HUES48 (cell line): ENCODE measurements around the gene NEURL1.

ENCODE experiments used
- H3K27ac ChIP-seq: one replicate; pipeline ENCODE4 v1.7.0; 2013; ENCODE audit warnings: low read depth, low read length, inconsistent platforms
- H3K27me3 ChIP-seq: 2 replicates; pipeline ENCODE4 v1.6.1; 2013; ENCODE audit warnings: mild to moderate bottlenecking, low read length; ENCODE audit not compliant: control insufficient read depth, insufficient read depth
- H3K36me3 ChIP-seq: 2 replicates; pipeline ENCODE4 v1.6.1; 2013; ENCODE audit warnings: low read length; ENCODE audit not compliant: control insufficient read depth, insufficient read depth
- H3K4me1 ChIP-seq: 2 replicates; pipeline ENCODE4 v1.6.1; 2013; ENCODE audit warnings: mild to moderate bottlenecking, low read length; ENCODE audit not compliant: control insufficient read depth, insufficient read depth
- H3K4me3 ChIP-seq: 2 replicates; pipeline ENCODE4 v1.5.1; 2013; ENCODE audit warnings: mild to moderate bottlenecking, low read depth, low read length
- H3K9ac ChIP-seq: 2 replicates; pipeline ENCODE4 v1.6.1; 2013; ENCODE audit warnings: mild to moderate bottlenecking, low read depth, low read length, moderate library complexity
- H3K9me3 ChIP-seq: 2 replicates; pipeline ENCODE4 v1.6.1; 2013; ENCODE audit warnings: low read length; ENCODE audit not compliant: control insufficient read depth, insufficient read depth

The NEURL1 gene

DNA sequence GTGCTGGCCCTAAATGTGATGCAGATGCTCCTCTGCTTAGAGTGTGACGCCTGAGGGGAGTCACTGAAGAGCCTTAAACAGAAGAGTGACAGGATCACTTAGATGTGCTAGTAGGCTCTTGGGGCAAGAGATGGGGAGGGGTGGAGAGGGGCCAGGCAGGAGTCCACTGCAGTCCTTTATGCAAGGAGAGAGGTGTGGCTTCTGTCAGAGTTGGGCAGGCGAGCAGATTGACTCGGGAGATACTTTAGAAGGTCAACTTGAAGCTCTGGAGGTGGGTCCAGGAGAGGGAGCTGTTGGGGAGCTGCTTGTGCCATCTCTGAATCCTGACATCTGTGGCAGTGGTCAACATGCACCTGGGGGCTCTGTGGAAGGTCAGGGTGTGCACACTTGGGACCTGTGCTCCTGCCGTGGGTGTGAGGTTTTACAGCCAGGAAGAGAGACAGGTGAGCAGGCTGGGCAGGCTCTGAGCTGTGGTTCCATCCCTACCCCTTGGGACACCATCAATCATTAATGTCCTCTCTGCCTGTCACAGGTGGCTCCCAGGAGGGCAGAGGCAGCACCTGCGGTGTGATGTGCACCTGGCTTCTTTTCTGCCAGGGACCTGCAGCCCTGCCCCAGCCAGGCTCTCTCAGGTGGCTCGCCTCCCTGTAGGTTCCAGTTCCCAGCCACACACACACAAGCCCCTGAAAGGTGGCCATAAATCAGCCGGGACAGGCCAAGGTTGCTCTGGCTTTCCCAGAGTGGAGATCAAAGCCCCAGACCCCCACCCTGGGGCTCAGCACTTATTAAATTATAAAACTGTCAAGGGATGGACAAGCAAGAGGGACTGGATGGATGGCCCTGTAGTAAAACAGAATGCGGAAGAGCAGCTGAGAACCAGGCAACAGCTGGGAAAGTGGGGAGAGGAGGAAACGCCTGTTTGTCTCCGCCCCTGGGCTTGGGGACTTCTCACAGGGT lies 14.0 kb downstream of the NEURL1 start:
- Histone ChIP-seq H3K9ac (no peak overlapping the region), H3K9me3 (no peaks in the 10 kb centered on the region), H3K36me3 (no peaks in the 10 kb centered on the region), H3K27ac (no peak overlapping the region), H3K4me3 (no peak overlapping the region), H3K27me3 (peaks cover 2% of the 10 kb centered on the region; the same call in 1 of the 2 replicates), H3K4me1 (no peaks in the 10 kb centered on the region)

DNA sequence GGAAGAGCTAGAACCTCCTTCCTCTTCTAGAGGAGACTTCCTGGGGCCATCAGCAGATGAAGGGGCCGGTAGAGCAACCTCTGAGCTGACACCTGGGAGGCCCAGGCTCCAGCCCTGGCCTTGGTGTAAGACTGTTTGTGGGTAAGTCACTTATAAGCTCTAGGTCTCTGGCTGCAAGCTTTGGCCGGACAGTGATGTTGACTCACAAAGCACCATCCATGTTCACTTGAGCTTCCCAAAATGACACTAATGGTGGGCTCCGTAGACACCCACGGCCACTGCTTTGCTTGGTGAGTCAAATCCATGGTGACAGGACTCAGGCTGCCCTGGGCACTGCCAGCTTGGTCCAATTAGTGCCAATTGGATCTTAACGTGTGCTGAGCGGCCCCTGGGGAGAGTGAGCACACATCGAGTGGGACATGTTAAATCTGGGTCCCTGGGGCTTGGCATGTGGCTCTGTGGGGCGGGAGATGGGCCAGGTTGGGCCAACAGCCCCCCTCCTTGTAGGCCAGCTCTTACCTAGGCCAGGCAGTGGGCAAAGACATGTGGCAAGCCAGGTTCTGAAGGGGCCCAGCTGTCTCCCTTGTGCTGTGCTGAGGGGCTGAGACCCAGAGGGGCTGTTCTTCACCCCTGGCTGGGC lies 16.7 kb downstream of the NEURL1 start:
- Histone ChIP-seq H3K9me3 (no peaks in the 10 kb centered on the region), H3K27me3 (peaks cover 2% of the 10 kb centered on the region; the same call in 1 of the 2 replicates)

GRCh38 chr10:103510791-103511752 lies 17.6 kb downstream of the NEURL1 start:
- H3K27ac ChIP-seq = no peak overlapping the region
- H3K27me3 ChIP-seq = peaks cover 2% of the 10 kb centered on the region; the same call in 1 of the 2 replicates
- no peaks in the 10 kb centered on the region for H3K4me1 ChIP-seq
- no peak overlapping the region for H3K9ac ChIP-seq
- no peaks in the 10 kb centered on the region for H3K36me3 ChIP-seq
- H3K4me3 ChIP-seq = no peak overlapping the region
- H3K9me3 ChIP-seq = no peaks in the 10 kb centered on the region

More for the DNA sequence above, 16.7 kb downstream of the NEURL1 start:
- Histone ChIP-seq H3K4me3 (no peak overlapping the region), H3K27ac (no peak overlapping the region), H3K36me3 (no peaks in the 10 kb centered on the region), H3K9ac (no peak overlapping the region), H3K4me1 (no peaks in the 10 kb centered on the region)

DNA sequence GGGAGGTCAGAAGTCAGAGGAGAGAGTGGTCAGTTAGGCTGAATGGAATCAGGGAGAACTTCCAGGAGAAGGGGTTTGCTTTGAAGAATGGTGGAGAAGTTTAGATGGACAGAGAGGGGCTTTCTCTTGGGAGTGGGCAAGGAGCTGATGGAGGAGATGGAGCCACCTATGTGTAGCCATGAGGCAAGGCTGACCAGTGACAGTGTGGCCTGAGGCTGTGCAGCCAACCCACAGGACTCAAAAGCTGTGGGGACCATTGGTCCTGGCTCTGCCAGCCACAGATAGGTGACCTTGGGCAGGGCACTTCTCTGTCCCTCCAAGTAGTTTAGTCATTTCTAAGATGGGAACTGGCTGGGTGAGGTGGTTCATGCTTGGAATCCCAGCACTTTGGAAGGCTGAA lies 18.7 kb downstream of the NEURL1 start:
- Histone ChIP-seq H3K9me3 (no peaks in the 10 kb centered on the region), H3K4me3 (no peak overlapping the region), H3K27ac (no peak overlapping the region), H3K36me3 (no peaks in the 10 kb centered on the region), H3K9ac (no peak overlapping the region), H3K4me1 (no peaks in the 10 kb centered on the region), H3K27me3 (no peaks in the 10 kb centered on the region)

DNA sequence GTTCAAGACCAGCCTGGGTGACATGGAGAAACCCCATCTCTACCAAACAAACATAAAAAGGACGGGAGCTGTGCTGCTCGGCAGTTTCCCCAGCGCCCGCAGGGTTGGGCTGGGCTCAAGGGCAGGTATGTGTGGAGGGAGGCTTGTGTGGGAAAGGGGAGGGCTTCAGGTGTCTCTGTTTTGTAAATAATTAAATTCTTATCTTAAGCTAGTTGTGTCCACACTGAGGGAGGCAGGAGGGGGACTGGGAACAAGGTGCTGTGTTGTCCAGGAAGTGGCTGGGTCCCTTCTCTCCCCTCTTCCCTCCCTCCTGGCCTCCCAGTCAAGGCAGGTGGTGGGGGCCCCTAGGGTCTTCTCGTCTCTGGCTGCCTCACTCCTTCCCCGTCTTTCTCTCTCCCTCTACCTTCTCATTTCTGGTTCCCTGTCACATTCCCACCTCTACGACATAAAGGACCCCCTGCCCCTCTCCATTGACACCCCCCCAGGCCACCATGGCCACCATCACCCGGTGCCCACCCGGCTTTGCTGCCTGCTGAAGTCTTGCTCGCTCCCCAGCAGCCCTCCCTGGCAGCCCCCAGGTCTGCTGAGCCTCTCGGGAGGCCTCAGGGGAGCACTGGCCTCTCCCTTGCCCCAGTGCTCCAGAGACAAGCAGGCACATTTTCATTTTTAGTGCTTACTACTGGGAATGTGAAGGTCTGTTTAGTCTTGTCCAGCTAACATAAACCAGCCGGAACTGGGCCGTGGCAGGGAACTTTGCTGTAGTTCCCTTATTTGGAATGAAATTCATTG lies 19.3 kb downstream of the NEURL1 start:
- Histone ChIP-seq H3K27ac (no peak overlapping the region), H3K4me3 (no peak overlapping the region), H3K4me1 (no peaks in the 10 kb centered on the region), H3K27me3 (no peaks in the 10 kb centered on the region), H3K36me3 (no peaks in the 10 kb centered on the region), H3K9me3 (no peaks in the 10 kb centered on the region), H3K9ac (no peak overlapping the region)

- no peaks in the 10 kb centered on the region for H3K4me1 ChIP-seq
- no peak overlapping the region for H3K4me3 ChIP-seq
- no peak overlapping the region for H3K9ac ChIP-seq
- no peaks in the 10 kb centered on the region for H3K36me3 ChIP-seq
- H3K9me3 ChIP-seq = no peaks in the 10 kb centered on the region
- no peak overlapping the region for H3K27ac ChIP-seq
- H3K27me3 ChIP-seq = no peaks in the 10 kb centered on the region; the same call in 1 of the 2 replicates
Observed at GRCh38 chr10:103513380-103514060, 20.0 kb downstream of the NEURL1 start.

DNA sequence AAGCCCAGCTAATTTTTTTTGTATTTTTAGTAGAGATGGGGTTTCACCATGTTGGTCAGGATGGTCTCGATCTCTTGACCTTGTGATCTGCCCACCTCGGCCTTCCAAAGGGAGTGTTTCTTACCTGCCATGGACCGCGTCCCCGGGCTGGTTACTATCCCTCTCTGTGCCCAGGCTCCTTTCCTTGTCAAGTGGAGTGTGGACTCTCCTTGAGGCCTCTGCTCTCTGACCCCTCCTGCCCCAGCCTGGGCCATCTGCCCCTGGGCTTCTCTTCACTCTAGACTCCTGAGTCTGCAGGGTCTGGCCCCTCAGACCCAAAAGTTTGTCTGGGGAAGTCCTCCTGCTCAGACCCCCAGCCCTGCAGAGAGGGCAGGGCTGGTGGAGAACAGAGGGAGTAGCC lies 20.7 kb downstream of the NEURL1 start:
- Histone ChIP-seq H3K9ac (no peak overlapping the region), H3K4me1 (no peaks in the 10 kb centered on the region), H3K4me3 (no peak overlapping the region), H3K36me3 (no peaks in the 10 kb centered on the region), H3K27ac (no peak overlapping the region), H3K27me3 (no peaks in the 10 kb centered on the region; the same call in 1 of the 2 replicates), H3K9me3 (no peaks in the 10 kb centered on the region)

- Histone ChIP-seq H3K36me3 (no peaks in the 10 kb centered on the region), H3K4me1 (no peaks in the 10 kb centered on the region), H3K27ac (no peak overlapping the region), H3K27me3 (no peaks in the 10 kb centered on the region; the same call in 1 of the 2 replicates), H3K4me3 (no peak overlapping the region), H3K9me3 (no peaks in the 10 kb centered on the region), H3K9ac (no peak overlapping the region)
Observed at GRCh38 chr10:103517234-103518085, 24.0 kb downstream of the NEURL1 start.

DNA sequence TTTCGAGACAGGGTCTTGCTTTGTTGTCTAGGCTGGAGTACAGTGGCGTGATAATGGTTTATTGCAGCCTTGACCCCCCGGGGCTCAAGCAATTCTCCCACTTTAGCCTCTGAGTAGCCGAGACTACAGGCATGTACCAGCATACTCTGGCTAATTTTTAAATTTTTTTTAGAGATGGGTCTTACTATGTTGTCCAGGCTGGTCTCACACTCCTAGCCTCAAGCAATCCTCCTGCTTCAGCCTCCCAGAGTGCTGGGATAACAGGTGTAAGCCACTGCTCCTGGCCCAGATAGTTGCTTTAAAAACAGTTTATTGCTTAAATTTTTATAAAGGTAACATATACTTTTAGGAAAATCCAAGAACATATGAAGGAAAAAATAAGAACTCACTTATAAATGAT lies 26.3 kb downstream of the NEURL1 start:
- no peak overlapping the region for H3K4me3 ChIP-seq
- H3K27ac ChIP-seq = no peak overlapping the region
- H3K27me3 ChIP-seq = no peaks in the 10 kb centered on the region; the same call in 1 of the 2 replicates
- no peak overlapping the region for H3K9ac ChIP-seq
- H3K36me3 ChIP-seq = no peaks in the 10 kb centered on the region
- no peaks in the 10 kb centered on the region for H3K9me3 ChIP-seq
- no peaks in the 10 kb centered on the region for H3K4me1 ChIP-seq
